NCI-H2081 treated with DMSO at 0.1 percent for 48 hours (cell line): ENCODE data around the gene CALR3.
"Not testable (repeated sequence)": the region's sequence is repeated elsewhere in the genome, so short reads cannot be mapped to it uniquely, and the experiment has no call there.

Experiments
- DNase-seq: peaks from one replicate; lab custom pipeline; 2025; lab: John Stamatoyannopoulos, UW

CALR3 gene

DNA sequence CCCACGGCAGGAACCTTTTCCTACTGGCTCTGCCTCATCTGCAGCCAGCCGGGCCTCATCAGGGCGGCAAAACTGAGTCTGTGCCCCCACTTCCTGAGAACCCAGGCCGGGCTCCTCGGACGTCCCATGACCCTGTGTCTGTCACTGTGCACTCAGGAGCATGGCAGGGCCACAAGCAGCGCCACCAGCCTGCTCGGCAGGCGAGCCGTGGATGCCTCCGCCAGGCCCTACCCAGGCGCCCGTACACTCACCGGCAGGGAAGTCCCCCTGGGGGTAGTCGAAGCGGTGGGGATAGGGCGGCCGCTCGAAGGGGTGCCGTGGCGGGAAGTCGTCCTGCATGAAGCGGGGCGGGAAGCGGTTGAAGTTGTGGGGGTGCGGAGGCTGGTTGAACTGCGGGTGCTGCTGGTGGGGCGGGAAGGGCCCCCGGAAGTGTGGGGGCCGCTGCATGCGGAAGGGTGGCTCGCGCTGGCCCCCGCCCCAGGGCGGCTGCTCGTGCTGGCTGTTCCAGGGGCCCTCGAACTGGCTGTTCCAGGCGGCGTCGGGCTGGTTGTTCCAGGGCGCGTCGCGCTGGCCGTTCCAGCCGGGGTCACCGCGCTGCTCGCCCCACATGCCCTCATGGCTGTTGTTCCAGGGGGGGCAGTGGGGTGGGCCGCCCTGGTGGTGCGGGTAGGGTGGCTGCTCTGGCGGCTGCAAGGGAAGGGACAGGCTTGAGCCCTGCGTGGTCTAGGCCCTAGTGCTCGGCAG is 29.2 kb upstream of the CALR3 start:
- no peak for DNase-seq

GRCh38 chr19:16522559-16523377 is 26.8 kb upstream of the CALR3 start:
- DNase-seq: no peak

DNA sequence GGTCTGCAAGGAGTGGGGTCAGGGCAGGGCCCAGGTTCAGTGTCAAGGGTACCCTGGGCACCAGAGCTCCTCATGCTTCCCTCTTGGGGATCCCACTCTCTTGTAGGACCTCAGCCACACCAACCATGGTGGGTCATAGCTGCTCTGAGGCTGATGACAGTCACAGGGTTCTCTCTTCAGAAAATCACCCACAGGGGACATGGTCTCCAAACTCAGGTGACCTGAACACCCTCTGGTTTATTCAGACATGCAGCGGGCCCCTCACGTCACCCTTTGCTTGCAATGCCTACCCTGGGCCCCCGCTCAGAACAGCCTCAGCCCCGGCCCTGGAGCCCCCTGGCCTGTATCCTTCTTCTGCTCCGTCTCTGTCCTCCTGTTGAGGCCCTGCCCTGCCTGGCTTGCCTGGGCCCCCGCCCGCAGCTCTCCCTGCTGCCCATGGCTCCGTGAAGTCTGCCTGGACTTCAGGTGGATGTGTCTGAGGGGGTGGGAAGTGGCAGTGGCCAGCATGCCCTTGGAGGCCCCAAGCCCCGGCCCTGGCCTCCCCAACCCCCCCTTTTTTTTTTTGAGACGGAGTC is 25.8 kb upstream of the CALR3 start:
- no peak for DNase-seq

GRCh38 chr19:16520986-16521624 is 25.1 kb upstream of the CALR3 start:
- DNase-seq: no peak

GRCh38 chr19:16520074-16520973 is 24.4 kb upstream of the CALR3 start:
- no peak for DNase-seq

GRCh38 chr19:16519230-16519687 is 23.3 kb upstream of the CALR3 start:
- DNase-seq: no peak

GRCh38 chr19:16518483-16519229 is 22.7 kb upstream of the CALR3 start:
- no peak for DNase-seq

GRCh38 chr19:16518061-16518460 is 22.1 kb upstream of the CALR3 start:
- DNase-seq: no peak

GRCh38 chr19:16516923-16517610 is 21.1 kb upstream of the CALR3 start:
- no peak for DNase-seq

DNA sequence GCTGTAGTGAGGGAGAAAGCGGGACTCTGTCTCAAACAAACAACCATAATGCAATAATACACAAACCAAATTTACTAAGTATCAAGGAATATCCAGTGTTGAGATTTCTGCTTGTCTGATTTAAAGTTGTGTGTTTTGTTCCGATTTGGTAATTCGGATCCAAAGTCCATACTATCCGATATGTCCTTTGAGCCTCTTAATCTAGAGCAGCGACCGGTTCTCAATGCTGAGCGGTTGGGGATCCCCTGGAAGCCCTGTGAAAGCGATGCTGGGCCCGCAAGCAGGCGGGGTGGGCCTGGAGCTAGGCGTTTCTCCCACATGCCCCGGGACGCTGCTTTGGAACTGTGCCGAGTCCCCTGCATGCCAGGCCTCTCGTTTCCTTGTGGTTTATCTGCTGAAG is 20.4 kb upstream of the CALR3 start:
- no peak for DNase-seq

DNA sequence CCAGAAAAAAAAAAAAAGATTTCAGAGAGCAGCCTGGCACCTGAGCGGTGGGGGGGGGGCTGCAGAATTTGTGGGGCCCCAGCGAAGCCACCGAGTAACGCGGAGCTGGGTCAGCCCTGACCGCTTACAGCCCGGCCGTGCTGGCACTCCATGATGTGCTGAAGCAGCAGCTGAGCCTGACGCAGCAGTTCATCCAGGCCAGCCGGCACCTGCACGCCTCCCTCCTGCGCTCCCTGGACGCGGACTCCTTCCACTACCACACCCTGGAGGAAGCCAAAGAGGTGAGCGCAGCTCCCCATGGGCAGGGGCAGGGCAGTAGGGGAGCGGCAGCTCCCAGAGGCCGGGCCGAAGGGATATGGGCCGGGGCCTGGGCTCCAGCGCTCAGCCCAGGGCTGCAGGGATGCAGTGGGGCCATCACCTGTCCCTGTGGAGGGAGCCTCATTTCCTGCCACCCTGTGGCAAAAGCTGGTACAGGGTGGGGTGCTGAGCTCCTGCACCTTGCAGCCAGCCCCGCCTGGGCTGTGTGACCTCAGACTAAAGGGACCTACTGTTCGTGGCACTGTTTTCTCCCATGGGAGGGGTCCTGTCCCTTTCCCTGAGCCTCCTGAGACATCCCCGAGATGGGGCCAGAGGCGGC is 18.5 kb upstream of the CALR3 start:
- DNase-seq: no peak

DNA sequence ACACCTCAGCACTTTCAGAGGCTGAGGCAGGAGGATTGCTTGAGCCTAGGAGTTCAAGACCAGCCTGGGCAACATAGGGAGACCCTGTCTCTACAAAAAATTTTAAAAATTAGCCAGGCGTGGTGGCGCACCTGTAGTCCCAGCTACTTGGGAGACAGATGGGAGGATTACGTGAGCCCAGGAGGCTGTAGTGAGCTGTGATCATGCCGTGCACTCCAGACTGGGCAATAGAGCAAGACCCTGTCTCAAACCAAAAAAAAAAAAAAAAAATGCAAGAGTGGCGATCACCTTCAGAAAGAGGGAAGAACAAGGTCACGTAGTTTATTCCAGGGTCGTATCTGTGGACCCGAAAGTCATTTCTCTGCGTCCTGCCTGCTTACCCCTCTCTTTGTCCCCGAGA is 16.6 kb upstream of the CALR3 start:
- DNase-seq: not testable (repeated sequence)

DNA sequence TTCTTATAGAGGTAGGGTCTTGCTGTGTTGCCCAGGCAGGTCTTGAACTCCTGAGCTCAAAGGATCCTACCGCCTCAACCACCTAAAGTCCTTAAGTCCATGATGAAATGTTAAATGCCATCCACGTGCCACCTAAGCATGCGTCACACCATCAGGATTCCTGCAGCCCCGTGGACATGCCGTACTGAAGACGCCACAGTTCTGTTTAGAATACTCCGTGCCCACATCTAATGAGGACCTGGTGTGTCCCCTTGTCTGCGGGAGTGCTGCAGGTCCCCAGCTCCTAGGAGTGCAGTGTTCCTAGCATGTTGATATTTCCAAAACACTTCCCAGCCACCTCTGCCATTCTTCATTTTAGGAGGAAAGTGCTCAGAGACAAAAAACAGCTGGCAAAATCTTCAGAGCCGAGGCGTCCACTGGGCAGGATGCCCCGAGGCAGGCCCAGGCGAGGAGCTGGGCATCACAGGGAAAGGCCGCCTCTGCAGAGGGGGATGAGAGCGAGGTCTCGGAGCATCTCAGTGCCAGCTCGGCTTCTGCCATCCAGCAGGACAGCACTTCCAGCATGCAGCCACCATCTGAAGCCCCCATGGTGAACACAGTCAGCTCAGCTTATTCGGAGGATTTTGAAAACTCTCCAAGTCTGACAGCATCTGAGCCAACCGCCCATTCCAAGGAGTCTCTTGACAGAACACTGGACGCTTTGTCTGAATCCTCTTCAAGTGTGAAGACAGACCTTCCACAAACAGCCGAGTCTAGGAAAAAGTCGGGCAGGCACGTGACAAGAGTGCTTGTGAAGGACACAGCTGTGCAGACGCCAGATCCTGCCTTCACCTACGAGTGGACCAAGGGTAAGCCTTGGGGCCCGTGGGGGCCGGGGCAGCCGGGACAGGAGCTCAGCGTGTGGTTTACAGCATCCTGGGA is 13.4 kb upstream of the CALR3 start:
- DNase-seq: no peak

DNA sequence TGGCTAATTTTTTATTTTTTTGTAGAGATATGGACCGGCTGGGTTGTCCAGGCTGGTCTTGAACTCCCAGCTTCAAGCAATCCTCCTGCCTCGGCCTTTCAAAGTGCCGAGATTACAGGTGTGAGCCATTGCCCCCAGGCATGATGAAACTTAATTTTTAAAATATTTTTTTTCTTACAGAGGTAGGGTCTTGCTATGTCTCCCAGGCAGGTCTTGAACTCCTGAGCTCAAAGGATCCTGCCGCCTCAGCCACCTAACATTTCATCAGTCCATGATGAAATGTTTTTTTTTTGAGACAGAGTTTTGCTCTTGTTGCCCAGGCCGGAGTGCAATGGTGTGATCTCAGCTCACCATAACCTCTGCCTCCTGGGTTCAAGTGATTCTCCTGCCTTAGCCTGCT is 12.6 kb upstream of the CALR3 start:
- no peak for DNase-seq

DNA sequence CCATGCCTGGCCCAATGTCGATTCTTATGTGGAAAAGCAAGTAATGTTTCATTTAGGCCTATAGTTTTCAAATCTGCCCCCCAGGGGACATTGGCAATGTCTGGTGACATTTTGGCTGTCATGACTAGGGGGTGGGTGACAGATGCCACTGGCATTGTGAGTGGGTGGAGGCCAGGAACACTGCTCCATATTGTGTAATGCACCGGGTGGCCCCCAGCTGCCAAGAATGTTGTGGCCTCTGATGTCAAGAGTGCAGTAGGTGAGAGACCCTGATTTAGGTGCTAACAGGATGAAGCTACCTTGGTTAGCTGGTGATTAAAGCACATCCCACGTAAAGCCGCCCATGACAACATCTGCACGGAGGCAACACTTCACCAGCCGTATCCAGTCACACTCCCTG is 11.0 kb upstream of the CALR3 start:
- DNase-seq: no peak

GRCh38 chr19:16506161-16506560 is 10.2 kb upstream of the CALR3 start:
- DNase-seq: not testable (repeated sequence)

- no peak for DNase-seq
Observed at GRCh38 chr19:16504271-16504670, 8.3 kb upstream of the CALR3 start.

GRCh38 chr19:16497837-16498236 is 1.9 kb upstream of the CALR3 start:
- DNase-seq: no peak

GRCh38 chr19:16497042-16497441 is 1.1 kb upstream of the CALR3 start:
- DNase-seq: no peak
